ENCODE results near the gene CEBPA. TPM values are rescaled to one million over a fixed set of nuclear protein-coding genes. Genes with fewer than 3 reads are reported as not detected.

The CEBPA gene
- total RNA-seq, 2 donors from 2014 or later: 1.8 to 2.1 TPM

GRCh38 chr19:33268162-33268991, 34.0 kb downstream of the CEBPA start:
- H3K4me1 ChIP-seq (ENCODE audit: control insufficient read depth, insufficient read depth, low read length): no peaks in the 10 kb centered on the region
- no peak overlapping the region for H3K27ac ChIP-seq (ENCODE audit: low read depth, low read length)
- WGBS, 2 experiments (ENCODE audit: insufficient coverage in 1 of 2, insufficient read length in 1 of 2): 92 to 95% methylated on average over 17 to 22 of the region's 22 CpGs
- no peak for TF ChIP-seq CTCF (conservative IDR thresholded peaks at IDR 0.05)
- no peaks in the 10 kb centered on the region for H3K36me3 ChIP-seq (ENCODE audit: control insufficient read depth, insufficient read depth, low read length)
- no peaks in the 10 kb centered on the region for H3K27me3 Mint-ChIP-seq (ENCODE audit: insufficient read depth)
- no peak overlapping the region for H3K27ac Mint-ChIP-seq
- no peak overlapping the region for H3K9ac ChIP-seq (ENCODE audit: extremely low read depth, low read length, poor library complexity, severe bottlenecking)
- no peak overlapping the region for H3K4me3 ChIP-seq (ENCODE audit: low read length)
- no peaks in the 10 kb centered on the region for H3K9me3 ChIP-seq (ENCODE audit: control insufficient read depth, low read length)
- no peaks in the 10 kb centered on the region for H3K9me3 Mint-ChIP-seq
- H3K4me3 Mint-ChIP-seq: no peak overlapping the region
- no peak for DNase-seq
- no peaks in the 10 kb centered on the region for H3K4me1 Mint-ChIP-seq
- no peaks in the 10 kb centered on the region for H3K36me3 Mint-ChIP-seq (ENCODE audit: low read depth)
- H3K27me3 ChIP-seq (ENCODE audit: control insufficient read depth, insufficient read depth, low read length, poor library complexity, severe bottlenecking): no peaks in the 10 kb centered on the region

GRCh38 chr19:33267706-33268105, 34.6 kb downstream of the CEBPA start:
- Histone ChIP-seq H3K27me3 (ENCODE audit: control insufficient read depth, insufficient read depth, low read length, poor library complexity, severe bottlenecking) (no peaks in the 10 kb centered on the region), H3K36me3 (ENCODE audit: control insufficient read depth, insufficient read depth, low read length) (no peaks in the 10 kb centered on the region), H3K27ac (ENCODE audit: low read depth, low read length) (no peak overlapping the region), H3K9ac (ENCODE audit: extremely low read depth, low read length, poor library complexity, severe bottlenecking) (no peak overlapping the region), H3K4me3 (ENCODE audit: low read length) (no peak overlapping the region), H3K4me1 (ENCODE audit: control insufficient read depth, insufficient read depth, low read length) (no peaks in the 10 kb centered on the region), H3K9me3 (ENCODE audit: control insufficient read depth, low read length) (no peaks in the 10 kb centered on the region)
- Mint-ChIP-seq H3K9me3 (no peaks in the 10 kb centered on the region), H3K4me3 (no peak overlapping the region), H3K36me3 (ENCODE audit: low read depth) (no peaks in the 10 kb centered on the region), H3K4me1 (no peaks in the 10 kb centered on the region), H3K27ac (no peak overlapping the region), H3K27me3 (ENCODE audit: insufficient read depth) (no peaks in the 10 kb centered on the region)
- WGBS, 2 experiments (ENCODE audit: insufficient coverage in 1 of 2, insufficient read length in 1 of 2): 89 to 92% methylated on average over 11 to 14 of the region's 14 CpGs
- no peak for TF ChIP-seq CTCF (conservative IDR thresholded peaks at IDR 0.05)
- no peak for DNase-seq

- H3K9me3 ChIP-seq (ENCODE audit: control insufficient read depth, low read length): no peaks in the 10 kb centered on the region
- H3K36me3 ChIP-seq (ENCODE audit: control insufficient read depth, insufficient read depth, low read length): no peaks in the 10 kb centered on the region
- 87 to 90% methylated on average over 10 to 19 of the region's 20 CpGs for WGBS, 2 experiments (ENCODE audit: insufficient coverage in 1 of 2, insufficient read length in 1 of 2)
- no peak overlapping the region for H3K9ac ChIP-seq (ENCODE audit: extremely low read depth, low read length, poor library complexity, severe bottlenecking)
- H3K27me3 ChIP-seq (ENCODE audit: control insufficient read depth, insufficient read depth, low read length, poor library complexity, severe bottlenecking): no peaks in the 10 kb centered on the region
- no peaks in the 10 kb centered on the region for H3K4me1 ChIP-seq (ENCODE audit: control insufficient read depth, insufficient read depth, low read length)
- Mint-ChIP-seq H3K9me3 (no peaks in the 10 kb centered on the region), H3K4me3 (no peak overlapping the region), H3K27ac (no peak overlapping the region), H3K4me1 (no peaks in the 10 kb centered on the region), H3K36me3 (ENCODE audit: low read depth) (no peaks in the 10 kb centered on the region), H3K27me3 (ENCODE audit: insufficient read depth) (no peaks in the 10 kb centered on the region)
- no peak for TF ChIP-seq CTCF (conservative IDR thresholded peaks at IDR 0.05)
- no peak overlapping the region for H3K27ac ChIP-seq (ENCODE audit: low read depth, low read length)
- H3K4me3 ChIP-seq (ENCODE audit: low read length): no peak overlapping the region
- DNase-seq: no peak
These were observed 35.3 kb downstream of the CEBPA start for GRCh38 chr19:33266974-33267484.
